Ishikawa (cell line): ENCODE data around the gene FSTL1.
A peak's percentile ranks its signal among the peaks of the same experiment; 100 is the strongest.

ENCODE experiments used
- CEBPB ChIP-seq: IDR thresholded peaks from 2 replicates; pipeline ENCODE4 v1.6.1; 2012
- CREB1 ChIP-seq: IDR thresholded peaks from 2 replicates; pipeline ENCODE4 v1.6.1; 2012; ENCODE audit warnings: low read depth
- EGR1 ChIP-seq: IDR thresholded peaks from 2 replicates; pipeline ENCODE4 v1.6.1; 2012
- EP300 ChIP-seq: IDR thresholded peaks from 2 replicates; pipeline ENCODE4 v1.6.1; 2012; ENCODE audit warnings: borderline replicate concordance
- FOXM1 ChIP-seq: IDR thresholded peaks from 2 replicates; pipeline ENCODE4 v1.6.1; 2012; ENCODE audit warnings: low read depth, borderline replicate concordance
- MAX ChIP-seq: IDR thresholded peaks from 2 replicates; pipeline ENCODE4 v1.6.1; 2012
- NFIC ChIP-seq: IDR thresholded peaks from 2 replicates; pipeline ENCODE4 v1.6.1; 2012
- RAD21 ChIP-seq: IDR thresholded peaks from 2 replicates; pipeline ENCODE4 v1.6.1; 2012; ENCODE audit warnings: low read depth
- REST ChIP-seq: IDR thresholded peaks from 2 replicates; pipeline ENCODE4 v1.6.1; 2012; ENCODE audit warnings: low read depth, mild to moderate bottlenecking
- TAF1 ChIP-seq: IDR thresholded peaks from 2 replicates; pipeline ENCODE4 v1.6.1; 2012; ENCODE audit warnings: low read depth, mild to moderate bottlenecking
- TCF12 ChIP-seq: IDR thresholded peaks from 2 replicates; pipeline ENCODE4 v1.6.1; 2012; ENCODE audit warnings: low read depth
- TEAD4 ChIP-seq: IDR thresholded peaks from 2 replicates; pipeline ENCODE4 v1.6.1; 2012
- USF1 ChIP-seq: IDR thresholded peaks from 2 replicates; pipeline ENCODE4 v1.6.1; 2012
- YY1 ChIP-seq: IDR thresholded peaks from 2 replicates; pipeline ENCODE4 v1.6.1; 2012; ENCODE audit warnings: low read depth
- ZBTB7A ChIP-seq: IDR thresholded peaks from 2 replicates; pipeline ENCODE4 v1.6.1; 2012; ENCODE audit warnings: low read depth

The FSTL1 gene

GRCh38 chr3:120457827-120458226 is 7.0 kb upstream of the FSTL1 start:
- no peak for TF ChIP-seq ZBTB7A
- TF ChIP-seq FOXM1 = peak; percentile 75; the same call in 1 of the 2 replicates
- peak; percentile 73 for TF ChIP-seq TEAD4
- no peak for TF ChIP-seq TAF1
- no peak for TF ChIP-seq REST
- TF ChIP-seq CREB1 = no peak
- no peak for TF ChIP-seq EGR1
- TF ChIP-seq YY1 = no peak
- TF ChIP-seq RAD21 = 0 out of 2 replicates have a peak, but pooled peaks have one; percentile 8
- TF ChIP-seq CEBPB = no peak
- TF ChIP-seq MAX = no peak; the same call in 1 of the 2 replicates
- TF ChIP-seq TCF12 = peak; percentile 79
- TF ChIP-seq EP300 = peak; percentile 62; the same call in 1 of the 2 replicates
- peak; percentile 75 for TF ChIP-seq NFIC
- no peak for TF ChIP-seq USF1

GRCh38 chr3:120454076-120454689 is 3.4 kb upstream of the FSTL1 start:
- TF ChIP-seq NFIC = no peak
- TF ChIP-seq EGR1 = no peak
- TF ChIP-seq MAX = no peak
- TF ChIP-seq TEAD4 = no peak
- no peak for TF ChIP-seq EP300
- no peak for TF ChIP-seq CEBPB
- no peak for TF ChIP-seq YY1
- no peak for TF ChIP-seq TAF1
- no peak for TF ChIP-seq FOXM1
- TF ChIP-seq TCF12 = no peak
- TF ChIP-seq RAD21 = no peak
- TF ChIP-seq REST = no peak
- TF ChIP-seq USF1 = no peak
- TF ChIP-seq CREB1 = no peak
- TF ChIP-seq ZBTB7A = no peak

- TF ChIP-seq RAD21 = no peak
- no peak for TF ChIP-seq FOXM1
- TF ChIP-seq CEBPB = no peak
- no peak for TF ChIP-seq TEAD4
- TF ChIP-seq YY1 = no peak
- TF ChIP-seq MAX = no peak
- TF ChIP-seq USF1 = no peak
- no peak for TF ChIP-seq TAF1
- no peak for TF ChIP-seq TCF12
- no peak for TF ChIP-seq ZBTB7A
- no peak for TF ChIP-seq EP300
- TF ChIP-seq CREB1 = no peak
- no peak for TF ChIP-seq REST
- no peak for TF ChIP-seq NFIC
These were observed 2.0 kb upstream of the FSTL1 start for GRCh38 chr3:120452816-120453215.

GRCh38 chr3:120451806-120452205 is 1.0 kb upstream of the FSTL1 start:
- TF ChIP-seq TEAD4 = no peak
- no peak for TF ChIP-seq RAD21
- no peak for TF ChIP-seq FOXM1
